ENCODE measurements around the gene HLA-DRB1.

- no peak for TF ChIP-seq CTCF (IDR thresholded peaks at IDR 0.05; ENCODE audit: insufficient read depth, low read depth, low read length)
- no peak for TF ChIP-seq EZH2 (IDR thresholded peaks at IDR 0.05; ENCODE audit: insufficient read depth, low read length)
Measured at GRCh38 chr6:32602383-32602782, 12.7 kb upstream of the HLA-DRB1 start.

All from astrocyte (in vitro differentiated cells and primary cell).